C4-2B (cell line): ENCODE data around the gene MIS18A.

Source experiments
- H3K27ac ChIP-seq: fragments of 450-650 bp; 2 replicates; pipeline ENCODE4 v1.5.1; 2017
- CTCF ChIP-seq: fragments of 450-650 bp; conservative IDR thresholded peaks from 2 replicates; pipeline ENCODE4 v1.5.1; 2017; ENCODE audit warnings: mild to moderate bottlenecking
- ZFX ChIP-seq: fragments of 450-650 bp; IDR thresholded peaks from 2 replicates; pipeline ENCODE4 v1.6.1; 2017

MIS18A gene

GRCh38 chr21:32240851-32241687 lies 37.8 kb downstream of the MIS18A start:
- TF ChIP-seq ZFX (no peak), CTCF (no peak)
- H3K27ac ChIP-seq: no peak overlapping the region

DNA sequence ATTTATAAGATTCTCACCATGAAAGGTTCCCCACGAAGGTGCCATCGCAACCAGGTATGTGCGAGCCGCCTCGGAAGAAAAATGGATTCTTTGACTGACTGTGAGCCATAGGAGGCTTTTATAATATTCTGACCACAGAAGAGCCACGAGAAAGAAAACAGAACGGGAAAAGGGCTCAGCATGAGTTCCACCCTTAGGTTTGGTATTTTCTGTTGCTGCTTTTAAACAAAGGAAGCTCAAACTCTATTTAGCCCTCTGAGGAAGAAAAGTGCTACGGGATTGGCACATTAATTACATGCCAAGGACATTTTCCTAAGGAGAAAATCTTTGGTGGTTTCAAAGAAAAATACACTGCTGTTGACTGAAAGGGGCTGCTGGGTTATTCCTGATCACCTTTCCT lies 39.3 kb downstream of the MIS18A start:
- no peak overlapping the region for H3K27ac ChIP-seq
- TF ChIP-seq ZFX: no peak
- no peak for TF ChIP-seq CTCF

DNA sequence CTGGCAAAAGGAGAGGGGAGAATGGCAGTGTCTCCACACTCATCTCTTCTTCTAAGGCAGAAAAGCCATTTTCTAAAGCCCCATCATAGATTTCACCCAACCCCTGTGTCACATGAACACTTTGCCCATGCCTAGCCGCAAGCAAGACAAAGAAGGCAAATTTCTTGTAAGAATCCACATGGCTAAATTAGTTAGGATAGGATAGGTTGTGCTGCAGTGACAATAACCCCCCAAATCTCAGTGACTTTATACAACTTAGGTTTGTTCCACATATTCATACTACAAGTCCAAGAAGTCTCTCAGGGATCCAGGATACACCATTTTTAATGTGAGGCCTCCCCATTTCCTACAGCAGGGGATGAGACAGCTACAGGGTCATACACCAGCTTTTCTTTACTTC lies 40.8 kb downstream of the MIS18A start:
- TF ChIP-seq ZFX (no peak), CTCF (no peak)
- no peak overlapping the region for H3K27ac ChIP-seq

DNA sequence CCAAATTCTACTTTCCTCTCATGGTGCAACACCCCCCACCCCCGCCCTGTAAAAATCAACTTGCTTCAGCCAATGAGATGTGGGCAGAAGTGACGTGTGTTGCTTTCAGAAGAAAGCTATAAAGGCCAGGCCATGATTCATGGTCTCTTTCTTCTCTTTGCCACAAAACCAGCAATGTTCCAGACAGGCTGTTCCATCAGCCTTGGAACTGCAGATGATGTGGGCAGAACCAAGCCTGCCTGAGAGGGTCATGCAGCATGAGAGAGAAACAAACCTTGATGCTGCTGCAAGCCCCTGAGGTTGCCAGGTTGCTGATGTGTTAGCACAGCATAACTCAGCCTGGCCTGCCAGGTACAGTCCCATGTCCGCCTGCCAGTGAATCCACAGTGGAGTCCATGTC lies 41.8 kb downstream of the MIS18A start:
- H3K27ac ChIP-seq: no peak overlapping the region
- TF ChIP-seq CTCF: no peak
- TF ChIP-seq ZFX: no peak

- H3K27ac ChIP-seq: no peak overlapping the region
- no peak for TF ChIP-seq ZFX
Measured at GRCh38 chr21:32233722-32234301, 45.0 kb downstream of the MIS18A start.

DNA sequence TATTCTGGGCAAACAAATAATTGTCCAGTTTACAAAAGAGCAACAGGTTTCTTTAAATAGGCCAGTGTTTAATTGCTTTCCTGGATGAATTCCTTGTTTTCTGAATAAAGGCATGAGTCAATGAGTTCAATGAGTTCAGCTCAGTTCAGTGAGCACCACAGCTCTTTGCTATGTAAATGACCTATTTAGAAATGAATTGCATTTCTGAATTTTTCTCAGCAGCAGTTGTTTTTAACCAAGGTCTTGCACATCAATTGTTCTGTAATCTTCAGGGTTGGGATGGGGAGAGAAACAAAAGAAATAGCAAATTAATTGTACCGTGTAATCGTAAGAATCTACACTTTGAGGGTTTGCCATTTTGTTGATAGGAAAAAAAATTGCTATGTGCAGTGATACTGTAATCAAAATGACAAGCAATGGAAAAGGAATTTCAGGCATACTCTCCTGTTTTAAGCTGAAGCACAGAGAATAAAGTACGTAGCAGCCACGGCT lies 45.7 kb downstream of the MIS18A start:
- no peak overlapping the region for H3K27ac ChIP-seq
- TF ChIP-seq CTCF (no peak), ZFX (no peak)

GRCh38 chr21:32226444-32226843 lies 52.4 kb downstream of the MIS18A start:
- TF ChIP-seq ZFX (no peak), CTCF (no peak)
- no peak overlapping the region for H3K27ac ChIP-seq
